ENCODE results near the gene WNT3A. TPM values are rescaled to one million over a fixed set of nuclear protein-coding genes. Genes with fewer than 3 reads are reported as not detected.

The WNT3A gene
- total RNA-seq, 2 experiments from 2014 or later = 0.08 to 0.14 TPM

GRCh38 chr1:228094432-228095016 lies 87.7 kb downstream of the WNT3A start:
- H3K4me1 ChIP-seq (ENCODE audit: insufficient read depth, low read length) = peaks cover 68% of the 10 kb centered on the region
- peaks cover 62% of the 10 kb centered on the region for H3K4me1 Mint-ChIP-seq (ENCODE audit: low read depth)
- POLR2A ChIA-PET = interaction anchor here (0.7 to 1.1 kb wide), 2 partner anchors 11 to 363 kb away, joined by 3 read pairs; no protein-coding TSS in a partner anchor
- H3K4me3 ChIP-seq (ENCODE audit: low read length) = no peak overlapping the region
- no peak overlapping the region for H3K27ac ChIP-seq (ENCODE audit: low read depth in 1 of 2, low read length in 2 of 2)
- TF ChIP-seq, protein P1, sequence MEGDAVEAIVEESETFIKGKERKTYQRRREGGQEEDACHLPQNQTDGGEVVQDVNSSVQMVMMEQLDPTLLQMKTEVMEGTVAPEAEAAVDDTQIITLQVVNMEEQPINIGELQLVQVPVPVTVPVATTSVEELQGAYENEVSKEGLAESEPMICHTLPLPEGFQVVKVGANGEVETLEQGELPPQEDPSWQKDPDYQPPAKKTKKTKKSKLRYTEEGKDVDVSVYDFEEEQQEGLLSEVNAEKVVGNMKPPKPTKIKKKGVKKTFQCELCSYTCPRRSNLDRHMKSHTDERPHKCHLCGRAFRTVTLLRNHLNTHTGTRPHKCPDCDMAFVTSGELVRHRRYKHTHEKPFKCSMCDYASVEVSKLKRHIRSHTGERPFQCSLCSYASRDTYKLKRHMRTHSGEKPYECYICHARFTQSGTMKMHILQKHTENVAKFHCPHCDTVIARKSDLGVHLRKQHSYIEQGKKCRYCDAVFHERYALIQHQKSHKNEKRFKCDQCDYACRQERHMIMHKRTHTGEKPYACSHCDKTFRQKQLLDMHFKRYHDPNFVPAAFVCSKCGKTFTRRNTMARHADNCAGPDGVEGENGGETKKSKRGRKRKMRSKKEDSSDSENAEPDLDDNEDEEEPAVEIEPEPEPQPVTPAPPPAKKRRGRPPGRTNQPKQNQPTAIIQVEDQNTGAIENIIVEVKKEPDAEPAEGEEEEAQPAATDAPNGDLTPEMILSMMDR (IDR thresholded peaks at IDR 0.05) = no peak
- H3K27ac Mint-ChIP-seq = peak overlapping the region; percentile 33
- peaks cover 88% of the 10 kb centered on the region for H3K36me3 Mint-ChIP-seq (ENCODE audit: low read depth)
- peaks cover 5% of the 10 kb centered on the region for H3K9me3 Mint-ChIP-seq
- peaks cover 7 to 23% of the 10 kb centered on the region in 2 experiments for H3K9me3 ChIP-seq (ENCODE audit: control insufficient read depth in 1 of 2, insufficient read depth in 1 of 2, low read length in 2 of 2)
- H3K27me3 Mint-ChIP-seq = no peaks in the 10 kb centered on the region
- ATAC-seq (ENCODE audit: poor library complexity) (no peak), DNase-seq (no peak)
- CTCF ChIA-PET = no interaction called here
- no peaks in the 10 kb centered on the region for H3K27me3 ChIP-seq (ENCODE audit: control insufficient read depth in 1 of 2, insufficient read depth in 2 of 2, low read length in 2 of 2)
- H3K36me3 ChIP-seq (ENCODE audit: insufficient read depth, low read length) = peaks cover 71% of the 10 kb centered on the region
- peak overlapping the region; percentile 27 for H3K4me3 Mint-ChIP-seq
- intact Hi-C loops (cut with DNase I, micrococcal nuclease) = no loop called here

DNA sequence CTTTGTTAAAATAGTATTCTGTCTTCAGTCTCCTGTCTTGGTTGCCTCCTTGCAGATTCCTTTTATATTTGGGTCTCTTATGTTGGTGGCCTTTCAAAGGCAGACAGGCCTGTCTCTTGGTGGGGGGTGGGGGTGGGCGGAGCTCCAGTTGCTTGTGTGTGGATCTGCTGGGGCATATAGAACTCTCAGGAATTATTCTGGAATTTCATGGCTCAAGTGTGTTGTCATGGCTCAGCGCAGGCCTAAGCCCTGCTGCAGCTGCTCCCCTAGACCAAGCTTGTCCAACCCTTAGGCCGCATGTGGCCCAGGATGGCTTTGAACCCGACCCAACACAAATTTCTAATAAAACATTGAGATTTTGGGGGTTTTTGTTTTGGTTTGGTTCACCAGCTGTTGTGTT lies 88.4 kb downstream of the WNT3A start:
- DNase-seq = peak in 1 of 14 experiments; percentile 5
- Mint-ChIP-seq H3K36me3 (ENCODE audit: low read depth) (peaks cover 89% of the 10 kb centered on the region), H3K9me3 (peaks cover 5% of the 10 kb centered on the region), H3K4me3 (peak overlapping the region; percentile 27), H3K27me3 (no peaks in the 10 kb centered on the region), H3K4me1 (ENCODE audit: low read depth) (peaks cover 56% of the 10 kb centered on the region), H3K27ac (peak overlapping the region; percentile 29)
- Histone ChIP-seq H3K27ac (ENCODE audit: low read depth in 1 of 2, low read length in 2 of 2) (no peak overlapping the region), H3K4me3 (ENCODE audit: low read length) (no peak overlapping the region), H3K36me3 (ENCODE audit: insufficient read depth, low read length) (peaks cover 73% of the 10 kb centered on the region), H3K27me3 (ENCODE audit: control insufficient read depth in 1 of 2, insufficient read depth in 2 of 2, low read length in 2 of 2) (no peaks in the 10 kb centered on the region), H3K9me3 (ENCODE audit: control insufficient read depth in 1 of 2, insufficient read depth in 1 of 2, low read length in 2 of 2) (peaks cover 7 to 23% of the 10 kb centered on the region in 2 experiments), H3K4me1 (ENCODE audit: insufficient read depth, low read length) (peaks cover 61% of the 10 kb centered on the region)
- intact Hi-C loops (cut with DNase I, micrococcal nuclease) = no loop called here
- TF ChIP-seq, protein P1 (IDR thresholded peaks at IDR 0.05) = no peak
- no peak for ATAC-seq (ENCODE audit: poor library complexity)
- POLR2A ChIA-PET = interaction anchor here (0.7 kb wide), 1 partner anchor 12 kb away, joined by 3 read pairs; no protein-coding TSS in a partner anchor
- CTCF ChIA-PET = no interaction called here

- TF ChIP-seq, protein P1 (IDR thresholded peaks at IDR 0.05) = no peak
- Histone ChIP-seq H3K36me3 (ENCODE audit: insufficient read depth, low read length) (peaks cover 76% of the 10 kb centered on the region), H3K4me1 (ENCODE audit: insufficient read depth, low read length) (peaks cover 57% of the 10 kb centered on the region), H3K9me3 (ENCODE audit: control insufficient read depth in 1 of 2, insufficient read depth in 1 of 2, low read length in 2 of 2) (peaks cover 7 to 23% of the 10 kb centered on the region in 2 experiments), H3K27me3 (ENCODE audit: control insufficient read depth in 1 of 2, insufficient read depth in 2 of 2, low read length in 2 of 2) (no peaks in the 10 kb centered on the region), H3K27ac (ENCODE audit: low read depth in 1 of 2, low read length in 2 of 2) (no peak overlapping the region), H3K4me3 (ENCODE audit: low read length) (no peak overlapping the region)
- Mint-ChIP-seq H3K27ac (peak overlapping the region; percentile 29), H3K9me3 (peaks cover 5% of the 10 kb centered on the region), H3K36me3 (ENCODE audit: low read depth) (peaks cover 92% of the 10 kb centered on the region), H3K4me1 (ENCODE audit: low read depth) (peaks cover 50% of the 10 kb centered on the region), H3K27me3 (no peaks in the 10 kb centered on the region), H3K4me3 (peak overlapping the region; percentile 31)
- ATAC-seq (ENCODE audit: poor library complexity) = no peak
- DNase-seq = peak in 1 of 14 experiments; percentile 27
- intact Hi-C loops (cut with DNase I, micrococcal nuclease) = no loop called here
- CTCF ChIA-PET = no interaction called here
- POLR2A ChIA-PET = no interaction called here
These were observed 89.1 kb downstream of the WNT3A start for GRCh38 chr1:228095938-228096337.

Measured in CD4-positive, alpha-beta T cell (primary cell).